Daoy (cell line): ENCODE data around the gene ISCA1. TPM values are rescaled to one million over a fixed set of nuclear protein-coding genes. Genes with fewer than 3 reads are reported as not detected.
A peak's percentile ranks its signal among the peaks of the same experiment; 100 is the strongest.

Experiments
- DNase-seq: peaks from one replicate; pipeline ENCODE4 v3.0.0-alpha.2; 2015; ENCODE audit warnings: low read depth
- total RNA-seq: library from RNA; depleted of rRNA; stranded (reverse); fragments of >200 nt; shearing (Covaris generic); gene quantifications from 2 replicates; pipeline ENCODE4 v1.2.3, GENCODE V29; 2014

ISCA1 gene
- total RNA-seq, 1 experiment from 2014 or later = 53.1 TPM

DNA sequence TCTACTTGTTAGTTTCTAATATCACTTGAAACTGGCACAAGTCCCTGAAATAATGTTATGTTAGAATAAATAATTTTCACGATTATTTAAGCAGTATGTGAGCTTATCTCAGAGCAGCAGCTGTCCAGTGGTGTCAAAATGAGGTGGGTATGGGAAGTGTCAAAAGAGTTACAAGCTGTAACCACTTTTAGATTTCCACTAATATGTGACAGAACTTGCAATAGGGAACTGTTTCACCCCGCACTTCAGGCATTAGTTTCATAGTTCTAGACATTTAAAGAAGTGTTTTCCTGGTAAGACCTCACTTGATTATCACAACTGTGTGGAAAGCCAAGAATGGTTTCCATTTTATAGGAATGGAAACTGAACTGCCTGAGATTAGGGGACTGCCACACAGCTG, 2.9 kb upstream of the ISCA1 start:
- no peak for DNase-seq

DNA sequence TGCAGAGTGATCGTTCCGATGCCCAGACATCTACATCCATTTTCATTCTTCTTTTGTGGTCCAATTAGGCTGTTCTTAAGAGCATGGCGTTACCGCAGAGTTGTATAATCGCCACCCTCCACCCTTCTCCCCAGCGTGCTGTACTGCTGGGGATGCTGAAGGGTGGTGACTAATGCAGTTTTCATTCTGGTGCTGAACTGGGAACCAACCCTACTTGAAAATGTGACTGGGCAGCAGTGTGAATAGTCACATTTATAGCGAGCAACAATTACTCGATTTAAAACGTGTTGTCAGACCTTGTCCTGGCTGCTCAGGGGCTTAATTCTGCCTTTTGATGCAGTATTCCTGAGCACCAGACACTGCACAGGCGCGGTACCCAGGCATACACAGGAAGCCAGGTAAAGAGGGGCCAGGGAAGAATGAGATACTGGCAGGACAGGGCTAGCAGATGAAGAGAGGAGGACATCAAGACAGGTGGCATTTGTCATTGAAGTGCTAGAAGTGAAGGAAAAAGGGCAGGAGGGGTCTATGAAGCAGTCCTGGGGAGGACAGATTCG, 719 bp upstream of the ISCA1 start:
- peak; percentile 84 for DNase-seq

DNA sequence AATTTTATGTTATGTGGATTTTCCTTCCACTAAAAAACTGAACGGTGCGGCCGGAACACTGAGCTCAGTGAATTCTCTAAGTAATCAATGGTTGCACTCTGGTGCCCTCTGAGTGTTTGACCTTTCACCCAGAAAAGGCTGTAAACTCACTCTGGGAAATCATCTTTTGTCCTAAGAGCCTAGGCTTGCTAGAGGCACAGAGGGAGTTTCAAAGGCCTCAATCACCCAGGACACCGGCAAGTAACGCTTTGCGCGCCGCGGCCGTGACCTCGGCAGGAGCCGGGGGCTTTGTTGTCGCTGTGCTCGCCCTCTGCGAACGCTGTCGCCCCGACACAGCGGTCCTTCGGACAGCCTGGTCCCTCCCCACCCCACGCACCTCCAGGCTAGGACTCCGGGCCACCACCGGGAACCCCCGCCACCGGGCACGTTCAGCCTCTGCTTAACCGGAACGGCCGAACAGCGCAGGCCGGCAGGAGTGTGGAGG, 703 bp downstream of the ISCA1 start:
- no peak for DNase-seq

DNA sequence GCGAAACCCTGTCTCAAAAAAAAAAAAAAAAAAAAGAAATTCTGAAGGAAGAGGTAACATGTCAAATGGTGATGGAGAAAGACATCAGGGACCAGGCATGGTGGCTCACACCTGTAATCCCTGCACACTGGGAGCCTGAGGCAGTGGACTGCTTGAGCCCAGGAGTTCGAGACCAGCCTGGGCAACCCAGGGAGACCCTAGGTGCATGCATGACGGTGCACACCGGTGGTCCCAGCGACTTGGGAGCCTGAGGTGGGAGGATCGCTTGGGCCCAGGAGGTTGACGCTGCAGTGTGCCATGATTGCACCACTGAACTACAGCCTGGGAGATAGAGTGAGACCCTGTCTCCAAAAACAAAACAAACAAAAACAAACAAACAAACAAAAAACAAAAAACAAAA, 1.8 kb downstream of the ISCA1 start:
- no peak for DNase-seq

DNA sequence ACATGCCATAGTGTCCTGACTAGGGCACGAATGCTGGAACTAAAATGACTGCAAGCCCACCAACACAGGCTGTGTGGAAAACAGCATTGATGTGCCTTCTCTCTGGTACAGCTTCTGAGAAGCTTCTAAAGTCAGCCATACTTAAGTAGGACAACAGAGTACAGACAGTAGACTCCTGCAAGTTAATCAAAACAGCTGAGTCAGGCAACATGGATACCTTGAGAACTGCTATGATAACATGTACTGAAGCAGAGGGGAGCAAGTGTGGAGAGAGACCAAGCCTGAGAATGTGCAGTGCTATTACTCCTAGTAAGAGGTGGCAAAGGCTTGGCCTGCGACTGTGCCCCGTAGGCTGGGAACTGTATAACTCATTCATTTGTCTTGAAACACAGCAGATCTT, 2.5 kb downstream of the ISCA1 start:
- DNase-seq = no peak

DNA sequence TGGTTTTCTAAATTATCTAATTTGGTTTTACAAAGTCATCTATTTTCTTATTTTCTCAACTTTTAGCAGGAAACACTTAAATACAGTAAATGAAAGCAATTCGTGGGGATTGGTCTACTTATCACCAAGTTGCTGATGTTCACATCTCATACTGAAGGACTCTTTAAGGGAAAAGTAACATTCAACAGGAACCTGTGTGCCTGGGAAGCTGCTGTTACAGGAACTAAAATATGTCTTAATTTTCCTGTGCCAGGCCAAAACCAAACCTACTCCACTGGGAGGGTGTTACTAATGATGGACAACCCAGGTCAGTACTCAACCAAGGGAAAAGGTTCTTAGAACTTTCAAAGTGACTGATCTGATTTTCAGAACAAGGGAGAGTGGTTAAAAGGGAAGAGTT, 5.3 kb downstream of the ISCA1 start:
- no peak for DNase-seq

DNA sequence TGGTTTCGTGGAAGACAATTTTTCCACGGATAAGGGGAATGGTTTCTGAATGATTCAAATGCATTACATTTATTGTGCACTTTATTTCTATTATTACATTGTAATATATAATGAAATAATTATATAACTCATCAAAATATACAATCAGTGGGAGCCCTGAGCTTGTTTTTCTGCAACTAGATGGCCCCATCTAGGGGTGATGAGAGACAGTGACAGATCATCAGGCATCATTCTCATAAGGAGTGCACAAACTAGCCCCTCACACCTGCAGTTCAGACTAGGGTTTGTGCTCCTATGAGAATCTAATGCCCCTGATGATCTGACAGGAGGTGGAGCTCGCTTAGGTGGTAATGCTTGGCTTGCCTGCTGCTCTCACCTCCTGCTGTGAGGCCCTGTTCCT, 6.4 kb downstream of the ISCA1 start:
- no peak for DNase-seq

GRCh38 chr9:86274821-86275643, 7.3 kb downstream of the ISCA1 start:
- DNase-seq = no peak

- no peak for DNase-seq
These were observed 10.1 kb downstream of the ISCA1 start for GRCh38 chr9:86272221-86272620.

- DNase-seq = no peak
These were observed 18.5 kb downstream of the ISCA1 start for GRCh38 chr9:86263876-86264275.

DNA sequence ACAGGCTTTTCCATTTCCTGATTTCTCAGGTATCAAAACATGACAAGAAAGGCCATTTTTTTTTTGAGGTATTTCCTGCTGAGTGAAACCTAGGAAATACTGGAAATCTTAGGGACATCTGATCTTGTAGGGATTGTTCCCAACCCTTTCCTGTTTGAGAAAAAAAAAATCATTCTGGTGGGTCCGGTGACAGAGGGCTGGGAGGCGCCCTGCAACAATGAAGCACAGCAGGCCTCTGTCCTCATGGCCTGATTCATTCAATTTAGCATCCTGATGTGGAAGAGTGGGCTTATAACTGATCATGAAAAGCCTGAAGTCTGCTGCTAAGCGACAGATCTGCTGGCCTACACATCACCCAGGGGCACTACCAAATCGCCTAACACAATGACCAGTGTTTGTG, 19.8 kb downstream of the ISCA1 start:
- no peak for DNase-seq

DNA sequence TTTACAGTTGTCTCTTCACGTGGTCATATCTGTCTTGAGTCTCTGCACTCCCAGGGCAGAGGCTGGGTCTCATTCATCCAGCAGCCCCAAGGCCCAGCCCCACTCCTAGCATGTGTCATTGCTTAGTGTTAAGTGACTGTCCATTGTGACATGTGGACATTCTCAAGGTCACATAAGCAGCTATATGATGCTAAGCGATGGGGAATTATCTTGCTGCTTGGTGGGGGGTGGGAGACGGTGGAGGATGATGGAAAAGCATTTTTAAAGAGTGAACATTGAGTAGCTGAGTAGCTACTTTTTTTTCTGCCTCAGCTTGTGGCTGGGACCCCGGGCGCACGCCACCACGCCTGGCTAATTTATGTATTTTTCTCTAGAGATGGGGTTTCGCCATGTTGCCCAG, 22.8 kb downstream of the ISCA1 start, which contains the start of gene C9orf153:
Gene C9orf153, minus strand, starts transcription at position 101 of the 400 bp plus-strand sequence. CDS start 30,054 bp downstream, outside the sequence.
- no peak for DNase-seq

DNA sequence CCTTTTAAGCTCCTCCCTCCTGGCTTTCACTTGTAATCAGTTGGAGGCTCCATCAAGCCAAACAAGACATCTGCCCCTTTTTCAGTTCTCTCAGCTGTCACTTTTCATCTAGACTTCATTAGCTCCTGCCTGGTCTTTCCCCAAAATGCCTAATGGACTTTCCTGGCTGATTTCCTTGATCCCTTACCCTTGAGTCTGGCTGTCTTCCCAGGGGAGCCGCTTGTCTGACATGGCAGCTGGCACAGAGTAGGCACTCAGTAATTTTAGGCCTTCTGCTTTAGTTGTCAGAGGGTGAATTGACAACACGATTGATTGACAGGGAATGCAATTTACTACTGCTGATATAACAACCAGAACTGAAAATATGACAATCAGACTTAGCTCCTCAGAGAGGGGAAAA, 24.9 kb downstream of the ISCA1 start:
- DNase-seq = no peak

GRCh38 chr9:86256653-86257052, 25.7 kb downstream of the ISCA1 start:
- DNase-seq = no peak

DNA sequence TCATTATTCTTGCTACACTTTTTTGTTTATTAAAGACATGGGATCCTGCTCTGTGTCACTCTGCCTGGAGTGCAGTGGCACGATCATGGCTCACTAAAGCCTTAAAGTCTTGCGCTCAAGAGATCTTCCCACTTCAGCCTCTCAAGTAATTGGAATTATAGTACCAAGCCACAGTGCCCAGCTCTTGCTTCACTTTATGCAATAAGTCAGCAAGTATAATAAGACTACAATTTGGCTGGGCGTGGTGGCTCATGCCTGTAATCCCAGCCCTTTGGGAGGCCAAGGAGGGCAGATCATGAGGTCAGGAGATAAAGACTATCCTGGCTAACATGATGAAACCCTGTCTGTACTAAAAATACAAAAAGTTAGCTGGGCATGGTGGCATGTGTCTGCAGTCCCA, 28.8 kb downstream of the ISCA1 start:
- DNase-seq = no peak

GRCh38 chr9:86252870-86253269, 29.5 kb downstream of the ISCA1 start:
- no peak for DNase-seq

DNA sequence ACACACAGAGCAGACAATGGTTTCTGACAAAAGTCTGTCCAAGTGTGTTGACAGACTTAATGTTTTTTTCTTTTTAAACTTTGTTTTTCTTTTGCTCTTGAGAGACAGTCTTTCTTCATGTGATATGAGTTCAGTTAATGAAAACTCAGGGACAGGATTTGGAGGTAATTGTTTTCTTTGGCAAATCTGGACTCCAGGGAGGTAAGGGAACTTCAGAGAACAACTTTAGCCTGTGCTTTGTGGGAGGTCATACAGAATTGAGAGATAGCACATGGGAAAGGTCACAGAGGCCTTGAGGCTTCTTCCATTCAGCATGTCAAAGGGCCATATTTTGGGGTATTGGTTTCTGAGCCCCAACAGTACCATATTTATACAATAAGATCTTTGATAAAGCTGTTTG, 32.2 kb downstream of the ISCA1 start:
- no peak for DNase-seq

GRCh38 chr9:86248746-86249145, 33.6 kb downstream of the ISCA1 start:
- DNase-seq = no peak

DNA sequence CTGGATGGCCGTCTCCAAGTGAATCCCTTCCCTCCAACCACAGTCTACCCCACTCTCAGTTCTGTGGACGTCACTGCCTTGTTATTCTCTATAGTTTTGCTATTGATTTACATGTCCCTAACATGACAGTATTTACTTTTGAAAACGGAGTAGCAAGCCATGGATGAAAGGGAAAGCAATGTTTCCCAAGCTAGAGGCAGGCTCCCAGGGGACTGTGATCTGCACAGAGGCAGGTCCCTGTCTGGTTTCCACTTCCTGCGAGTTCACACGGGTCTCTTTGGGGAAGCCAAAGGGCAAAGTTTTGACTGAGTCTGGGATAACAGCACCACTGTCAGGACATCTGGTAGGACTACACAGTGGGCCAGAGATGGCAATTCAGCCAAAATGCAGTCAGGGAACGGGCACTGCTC, 35.6 kb downstream of the ISCA1 start:
- DNase-seq = no peak

DNA sequence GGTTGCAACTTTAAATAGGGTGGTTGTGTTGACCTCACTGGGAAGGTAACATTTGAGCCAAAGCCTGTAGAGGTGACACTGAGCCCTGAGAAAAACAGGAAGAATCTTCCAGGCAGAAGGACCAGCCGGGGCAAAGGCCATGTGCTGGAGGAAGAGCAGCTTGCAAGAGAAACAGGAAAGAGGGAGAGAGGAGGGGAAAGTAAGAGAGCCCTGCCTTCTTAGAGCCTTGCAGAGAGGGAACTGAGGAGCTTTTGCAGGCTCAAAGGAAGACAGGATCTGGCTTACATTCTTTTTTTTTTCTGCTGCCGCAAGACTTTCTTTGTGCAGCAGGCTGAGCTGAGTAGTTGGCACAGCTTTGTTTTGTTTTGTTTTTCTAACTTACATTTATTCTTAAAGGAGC, 40.3 kb downstream of the ISCA1 start:
- DNase-seq = no peak

DNA sequence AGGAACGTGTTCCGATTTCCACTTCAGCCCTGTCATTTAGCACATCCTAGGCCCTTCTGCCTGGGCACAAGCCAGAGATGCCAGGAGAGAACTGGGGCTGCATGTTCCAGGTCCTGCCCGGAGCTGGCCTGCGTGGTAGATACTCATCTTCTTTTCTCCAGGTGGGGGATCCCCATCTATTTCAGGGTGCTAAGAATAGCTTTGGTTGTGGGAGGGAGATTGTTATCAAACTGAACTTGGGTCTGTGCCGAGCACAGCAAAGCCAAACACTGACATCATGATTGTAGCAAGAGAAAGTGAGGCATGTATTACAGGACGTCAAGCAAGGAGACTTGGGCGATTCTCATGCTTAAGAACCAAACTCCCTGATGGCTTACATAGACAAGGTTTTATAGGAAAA, 41.1 kb downstream of the ISCA1 start:
- no peak for DNase-seq

- DNase-seq = peak; percentile 28
These were observed 43.2 kb downstream of the ISCA1 start for GRCh38 chr9:86238861-86239770.
